DOHH2 (cell line): Measurements from ENCODE around the gene MUTYH.

Experiments
- H3F3A ChIP-seq: fragments of 200-600 bp; sonication (generic), shearing (Covaris generic); 2 replicates; pipeline ENCODE4 v1.6.0; 2016; ENCODE audit warnings: antibody characterized with exemption, mild to moderate bottlenecking; ENCODE audit not compliant: control insufficient read depth, insufficient read depth
- H3K27ac ChIP-seq: fragments of 200-600 bp; sonication (generic); 2 replicates; pipeline ENCODE4 v1.5.1; 2014; ENCODE audit warnings: low read depth, mild to moderate bottlenecking, low read length, moderate library complexity
- H3K27me3 ChIP-seq: fragments of 200-600 bp; sonication (generic); 2 replicates; pipeline ENCODE4 v1.6.1; 2014; ENCODE audit warnings: mild to moderate bottlenecking, low read length, mixed read lengths; ENCODE audit not compliant: control insufficient read depth
- H3K36me3 ChIP-seq: fragments of 200-600 bp; sonication (generic); 2 replicates; pipeline ENCODE4 v1.6.1; 2014; ENCODE audit warnings: mild to moderate bottlenecking, low read length, moderate library complexity, mixed read lengths; ENCODE audit not compliant: control insufficient read depth
- H3K4me1 ChIP-seq: fragments of 200-600 bp; sonication (generic); 2 replicates; pipeline ENCODE4 v1.6.1; 2014; ENCODE audit warnings: mild to moderate bottlenecking, low read length, mixed read lengths; ENCODE audit not compliant: control insufficient read depth
- H3K4me2 ChIP-seq: fragments of 200-600 bp; sonication (generic); 2 replicates; pipeline ENCODE4 v1.6.0; 2014; ENCODE audit warnings: mild to moderate bottlenecking, low read length, moderate library complexity
- H3K4me3 ChIP-seq: fragments of 200-600 bp; sonication (generic); 2 replicates; pipeline ENCODE4 v1.5.1; 2014; ENCODE audit warnings: mild to moderate bottlenecking, low read length, mixed read lengths
- H3K79me2 ChIP-seq: fragments of 200-600 bp; sonication (generic); 2 replicates; pipeline ENCODE4 v1.6.1; 2014; ENCODE audit warnings: mild to moderate bottlenecking, low read length, mixed read lengths; ENCODE audit not compliant: control insufficient read depth
- H3K9me2 ChIP-seq: fragments of 200-600 bp; sonication (generic); replicated peaks from 2 replicates; pipeline ENCODE4 v1.6.1; 2014; ENCODE audit warnings: mild to moderate bottlenecking, low read length, mixed read lengths; ENCODE audit not compliant: control insufficient read depth
- H3K9me3 ChIP-seq: fragments of 200-600 bp; sonication (generic); 2 replicates; pipeline ENCODE4 v1.6.1; 2014; ENCODE audit warnings: antibody characterized with exemption, low read length, mixed read lengths; ENCODE audit not compliant: control insufficient read depth, insufficient read depth
- H4K20me1 ChIP-seq: fragments of 200-600 bp; sonication (generic); 2 replicates; pipeline ENCODE4 v1.6.0; 2014; ENCODE audit warnings: low read depth, mild to moderate bottlenecking, antibody characterized with exemption, low read length, moderate library complexity; ENCODE audit not compliant: control insufficient read depth, insufficient read depth
- EZH2phosphoT487 ChIP-seq: fragments of 200-600 bp; sonication (generic); IDR thresholded peaks from 2 replicates; pipeline ENCODE4 v1.6.1; 2017; ENCODE audit warnings: borderline replicate concordance, mild to moderate bottlenecking, antibody characterized with exemption, low read length, moderate library complexity, mixed read lengths
- TF ChIP-seq, protein P1 (sequence below): fragments of 200-600 bp; sonication (generic); IDR thresholded peaks from one replicate; pipeline ENCODE4 v1.5.1; 2014; ENCODE audit warnings: antibody characterized with exemption, mild to moderate bottlenecking, low read depth, low read length; ENCODE audit not compliant: poor library complexity, severe bottlenecking

Gene MUTYH

DNA sequence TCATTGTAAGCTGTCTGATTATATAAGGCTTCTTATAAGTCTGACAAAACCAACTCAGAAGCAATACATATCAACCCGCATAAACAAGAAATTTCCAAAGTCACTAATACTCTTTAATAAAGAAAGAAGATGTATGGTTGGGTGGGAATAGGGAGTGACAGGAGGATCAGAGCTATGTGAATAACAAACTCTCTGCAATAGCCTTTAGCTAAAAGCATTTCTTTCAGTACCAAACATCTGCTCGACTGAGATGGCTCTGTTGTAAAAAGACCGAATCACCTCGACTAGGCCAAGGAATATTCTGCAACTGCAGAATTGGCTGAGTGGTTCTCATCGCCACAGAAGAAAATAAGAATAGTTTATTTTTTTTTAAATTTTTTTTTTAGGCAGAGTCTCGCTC, 39.3 kb upstream of the MUTYH start:
- H3K4me1 ChIP-seq: peaks cover 6% of the 10 kb centered on the region; the same call in 1 of the 2 replicates
- no peak for TF ChIP-seq EZH2phosphoT487
- TF ChIP-seq, protein P1, sequence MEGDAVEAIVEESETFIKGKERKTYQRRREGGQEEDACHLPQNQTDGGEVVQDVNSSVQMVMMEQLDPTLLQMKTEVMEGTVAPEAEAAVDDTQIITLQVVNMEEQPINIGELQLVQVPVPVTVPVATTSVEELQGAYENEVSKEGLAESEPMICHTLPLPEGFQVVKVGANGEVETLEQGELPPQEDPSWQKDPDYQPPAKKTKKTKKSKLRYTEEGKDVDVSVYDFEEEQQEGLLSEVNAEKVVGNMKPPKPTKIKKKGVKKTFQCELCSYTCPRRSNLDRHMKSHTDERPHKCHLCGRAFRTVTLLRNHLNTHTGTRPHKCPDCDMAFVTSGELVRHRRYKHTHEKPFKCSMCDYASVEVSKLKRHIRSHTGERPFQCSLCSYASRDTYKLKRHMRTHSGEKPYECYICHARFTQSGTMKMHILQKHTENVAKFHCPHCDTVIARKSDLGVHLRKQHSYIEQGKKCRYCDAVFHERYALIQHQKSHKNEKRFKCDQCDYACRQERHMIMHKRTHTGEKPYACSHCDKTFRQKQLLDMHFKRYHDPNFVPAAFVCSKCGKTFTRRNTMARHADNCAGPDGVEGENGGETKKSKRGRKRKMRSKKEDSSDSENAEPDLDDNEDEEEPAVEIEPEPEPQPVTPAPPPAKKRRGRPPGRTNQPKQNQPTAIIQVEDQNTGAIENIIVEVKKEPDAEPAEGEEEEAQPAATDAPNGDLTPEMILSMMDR: no peak
- no peaks in the 10 kb centered on the region for H4K20me1 ChIP-seq
- H3K27ac ChIP-seq: no peak overlapping the region
- H3F3A ChIP-seq: 0 out of 2 replicates have a peak, but pooled peaks cover 1% of the 10 kb centered on the region
- H3K9me3 ChIP-seq: no peaks in the 10 kb centered on the region
- no peaks in the 10 kb centered on the region for H3K36me3 ChIP-seq
- H3K4me3 ChIP-seq: no peak overlapping the region
- H3K27me3 ChIP-seq: no peaks in the 10 kb centered on the region
- H3K4me2 ChIP-seq: no peak overlapping the region
- H3K9me2 ChIP-seq: no peaks in the 10 kb centered on the region
- H3K79me2 ChIP-seq: no peaks in the 10 kb centered on the region

GRCh38 chr1:45378184-45378583, 37.9 kb upstream of the MUTYH start:
- TF ChIP-seq EZH2phosphoT487: no peak
- TF ChIP-seq, protein P1: no peak
- H3K4me2 ChIP-seq: no peak overlapping the region
- no peaks in the 10 kb centered on the region for H4K20me1 ChIP-seq
- no peak overlapping the region for H3K27ac ChIP-seq
- no peaks in the 10 kb centered on the region for H3K36me3 ChIP-seq
- H3K4me1 ChIP-seq: peaks cover 6% of the 10 kb centered on the region; the same call in 1 of the 2 replicates
- H3F3A ChIP-seq: 0 out of 2 replicates have a peak, but pooled peaks cover 3% of the 10 kb centered on the region
- H3K27me3 ChIP-seq: no peaks in the 10 kb centered on the region
- H3K79me2 ChIP-seq: no peaks in the 10 kb centered on the region
- no peaks in the 10 kb centered on the region for H3K9me2 ChIP-seq
- no peak overlapping the region for H3K4me3 ChIP-seq
- no peaks in the 10 kb centered on the region for H3K9me3 ChIP-seq

DNA sequence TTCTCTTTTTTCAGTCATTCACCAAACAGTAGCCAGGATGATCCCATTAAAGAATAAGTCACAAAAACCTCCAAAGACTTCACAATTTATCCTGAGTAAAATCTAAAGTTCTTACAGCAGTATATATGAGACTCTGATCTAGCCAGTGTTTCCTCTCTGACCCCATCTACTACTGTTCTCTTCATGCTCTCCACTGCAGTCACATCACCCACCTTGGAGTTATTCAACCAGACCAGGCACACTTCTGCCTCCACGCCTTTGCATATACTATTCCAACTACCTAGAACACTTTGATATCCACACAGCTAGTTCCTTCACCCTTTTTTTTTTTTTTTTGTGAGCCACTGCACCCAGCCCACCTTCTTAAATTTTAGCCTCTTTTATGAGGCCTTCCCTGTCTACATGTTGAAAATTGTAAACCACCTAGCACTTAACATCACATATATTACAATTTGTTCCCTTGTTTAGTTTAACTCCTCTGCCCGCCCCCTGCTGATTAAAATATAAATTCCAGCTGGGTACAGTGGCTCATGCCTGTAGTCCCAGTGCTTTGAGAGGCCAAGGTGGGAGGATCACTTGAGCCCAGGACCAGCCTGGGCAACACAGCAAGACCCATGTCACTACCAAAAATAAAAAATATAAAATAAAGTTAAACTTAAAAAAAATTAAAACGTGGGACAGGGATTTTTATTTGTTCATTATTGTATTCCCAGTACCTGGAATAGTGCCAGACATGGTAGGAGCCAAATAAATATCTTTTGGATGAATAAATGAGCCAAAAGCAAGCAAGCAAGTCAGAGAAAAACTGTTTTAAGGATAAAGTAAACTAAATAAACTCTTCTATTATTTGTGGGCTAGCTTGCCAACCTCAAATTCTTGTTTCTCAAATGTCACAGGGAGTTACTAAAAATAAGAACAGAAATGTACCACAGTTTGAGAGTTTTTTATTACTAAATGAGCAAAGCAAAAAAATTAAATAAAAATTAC, 35.2 kb upstream of the MUTYH start:
- no peaks in the 10 kb centered on the region for H3K9me3 ChIP-seq
- H3K4me3 ChIP-seq: no peak overlapping the region
- H4K20me1 ChIP-seq: no peaks in the 10 kb centered on the region
- 0 out of 2 replicates have a peak, but pooled peaks cover 3% of the 10 kb centered on the region for H3F3A ChIP-seq
- H3K4me2 ChIP-seq: no peak overlapping the region
- TF ChIP-seq EZH2phosphoT487: no peak
- TF ChIP-seq, protein P1: peak; percentile 18
- no peaks in the 10 kb centered on the region for H3K27me3 ChIP-seq
- no peaks in the 10 kb centered on the region for H3K9me2 ChIP-seq
- H3K27ac ChIP-seq: no peak overlapping the region
- H3K79me2 ChIP-seq: no peaks in the 10 kb centered on the region
- no peaks in the 10 kb centered on the region for H3K36me3 ChIP-seq
- H3K4me1 ChIP-seq: peaks cover 16% of the 10 kb centered on the region
